HepG2 (cell line): ENCODE results near the gene ARMC10. TPM values are rescaled to one million over a fixed set of nuclear protein-coding genes. Genes with fewer than 3 reads are reported as not detected.

Experiments
- ATAC-seq: fragments of 200-7000 bp; cut with Tn5 transposase; 3 replicates; pipeline ENCODE4 v1.9.1; 2020; ENCODE audit warnings: mild to moderate bottlenecking, moderate library complexity
- BruUV-seq: library from RNA; stranded (reverse); fragments of 400-500 nt; replicated peaks from 2 replicates; lab custom pipeline; 2021; lab: Mats Ljungman, UMichigan
- CTCF ChIA-PET: fragments of 300-600 bp; formaldehyde crosslinking; extraction: SDS; loops from one replicate; lab custom pipeline; 2021; ENCODE audit warnings: low total read pairs, inconsistent platforms, low intra/inter-chr PET ratio; lab: Yijun Ruan, JAX
- POLR2A ChIA-PET: fragments of 350-600 bp; sonication (Branson Sonifier 250); formaldehyde crosslinking; loops from one replicate; lab custom pipeline; 2020; ENCODE audit warnings: antibody characterized with exemption, inconsistent platforms; lab: Yijun Ruan, JAX
- DNase-seq: peaks from one replicate; pipeline ENCODE4 v3.0.0-alpha.2; 2015; ENCODE audit warnings: low spot score
- FAIRE-seq: peaks from 3 replicates; lab custom pipeline; 2011; peaks lifted over from hg19 to GRCh38; lab: Jason Lieb, UNC
- H2AFZ ChIP-seq: one replicate; pipeline ENCODE4 v1.6.1; 2011; ENCODE audit warnings: low read length, inconsistent platforms
- H3K27ac ChIP-seq: fragments of 300-600 bp; 3 replicates; pipeline ENCODE4 v1.8.0; 2011; ENCODE audit warnings: mixed run types, mild to moderate bottlenecking, mixed read lengths, low read length, inconsistent platforms; ENCODE audit not compliant: insufficient read depth; ENCODE audit errors: extremely low read length
- H3K27me3 ChIP-seq, 2 experiments: fragments of 200-600 bp in 1 of 2; 2 replicates in 1 of 2; 3 replicates in 1 of 2; pipeline versions ENCODE4 v1.6.0 to v1.8.0; 2011; ENCODE audit warnings: low read length in 2 of 2, mild to moderate bottlenecking in 2 of 2, moderate library complexity in 2 of 2, inconsistent platforms in 1 of 2; ENCODE audit not compliant: insufficient read depth in 2 of 2, control insufficient read depth in 1 of 2
- H3K36me3 ChIP-seq, 2 experiments: fragments of 200-600 bp in 1 of 2; replicated peaks in 1 of 2; 2 replicates in 1 of 2; 3 replicates in 1 of 2; pipeline versions ENCODE4 v1.5.1 to v1.8.0; 2011; ENCODE audit warnings: low read length in 2 of 2, inconsistent platforms in 1 of 2; ENCODE audit not compliant: insufficient read depth in 2 of 2, control insufficient read depth in 1 of 2
- H3K4me1 ChIP-seq: 2 replicates; pipeline ENCODE4 v1.5.1; 2012; ENCODE audit warnings: low read length, inconsistent platforms; ENCODE audit not compliant: insufficient read depth
- H3K4me2 ChIP-seq: 2 replicates; pipeline ENCODE4 v1.6.0; 2011; ENCODE audit warnings: low read depth, low read length, inconsistent platforms
- H3K4me3 ChIP-seq, 3 experiments: fragments of 200-600 bp in 1 of 3; sonication (generic), shearing (Covaris generic) in 1 of 3; replicated peaks in 1 of 3; 2 replicates each; pipeline ENCODE4 v1.5.1; 2011 to 2016; ENCODE audit warnings: low read length in 3 of 3, inconsistent platforms in 2 of 3, low read depth in 2 of 3, mild to moderate bottlenecking in 2 of 3, control low read depth in 1 of 3, mixed read lengths in 1 of 3; ENCODE audit not compliant: insufficient read depth in 1 of 3
- H3K79me2 ChIP-seq: one replicate; pipeline ENCODE4 v1.6.1; 2011; ENCODE audit warnings: low read length, inconsistent platforms; ENCODE audit not compliant: insufficient read depth
- H3K9ac ChIP-seq: 2 replicates; pipeline ENCODE4 v1.6.0; 2011; ENCODE audit warnings: mild to moderate bottlenecking, low read depth, low read length, inconsistent platforms; ENCODE audit not compliant: insufficient read depth
- H3K9me3 ChIP-seq: 2 replicates; pipeline ENCODE4 v1.5.1; 2012; ENCODE audit warnings: mild to moderate bottlenecking, low read length
- H4K20me1 ChIP-seq: 2 replicates; pipeline ENCODE4 v1.6.0; 2011; ENCODE audit warnings: inconsistent platforms, mild to moderate bottlenecking, low read length, moderate library complexity; ENCODE audit not compliant: insufficient read depth
- ATF1 ChIP-seq: IDR thresholded peaks from 2 replicates; pipeline ENCODE4 v1.6.1; 2016; ENCODE audit warnings: mild to moderate bottlenecking, control low read depth
- SALL2 ChIP-seq: sonication (generic); formaldehyde crosslinking; IDR thresholded peaks from 2 replicates; pipeline ENCODE4 v1.8.1; 2023; ENCODE audit warnings: mild to moderate bottlenecking, missing genetic modification reagents, inconsistent platforms
- STAT5B ChIP-seq: sonication (generic); formaldehyde crosslinking; IDR thresholded peaks from 2 replicates; pipeline ENCODE4 v1.4.0; 2020; ENCODE audit warnings: missing genetic modification reagents
- ZNF232 ChIP-seq: sonication (generic); formaldehyde crosslinking; IDR thresholded peaks from 2 replicates; pipeline ENCODE4 v1.4.0; 2020; ENCODE audit warnings: missing genetic modification reagents, borderline replicate concordance
- ZNF761 ChIP-seq: sonication (generic); formaldehyde crosslinking; conservative IDR thresholded peaks from 2 replicates; pipeline ENCODE4 v1.4.0; 2020; ENCODE audit warnings: mild to moderate bottlenecking, missing genetic modification reagents
- in situ Hi-C: cut with HindIII; loops from 2 replicates; pipeline ENCODE4 v1.10.0; 2017; ENCODE audit warnings: low pct_unique_long_range_greater_than_20kb; ENCODE audit not compliant: extremely low pct_ligation_motif_present
- intact Hi-C: fragments of 100-400 bp; cut with micrococcal nuclease; formaldehyde crosslinking; loops from one replicate; pipeline ENCODE4 v1.10.0; 2022; ENCODE audit not compliant: unreplicated experiment
- polyA plus RNA-seq, 8 experiments: library from polyadenylated mRNA; depleted of rRNA in 3 of 8; stranded (reverse) in 7 of 8; unstranded in 1 of 8; fragments of >200 nt; fragmentation: Illumina TruSeq in 4 of 8; extraction: Trizol in 4 of 8; gene quantifications; 2 replicates each; pipeline versions ENCODE4 v1.2.1 to v1.2.3, GENCODE V29; 2011 to 2016; ENCODE audit warnings: low read depth in 4 of 8, missing spikeins in 1 of 8, mixed read lengths in 1 of 8; ENCODE audit not compliant: insufficient read depth in 1 of 8
- total RNA-seq, 5 experiments: library from RNA; depleted of rRNA; stranded (reverse); fragments of >200 nt; fragmentation: Illumina TruSeq; extraction: Trizol; gene quantifications; 2 replicates each; pipeline ENCODE4 v1.2.3, GENCODE V29; 2016; ENCODE audit warnings: low read depth in 1 of 5
- TF ChIP-seq, protein P1 (sequence below): sonication (generic); formaldehyde crosslinking; IDR thresholded peaks from one replicate; pipeline ENCODE4 v1.5.1; 2020; ENCODE audit warnings: mild to moderate bottlenecking, missing genetic modification reagents; ENCODE audit errors: not compliant biosample characterization
- TF ChIP-seq, protein P2 (sequence below): sonication (generic); formaldehyde crosslinking; IDR thresholded peaks from 2 replicates; pipeline ENCODE4 v1.9.0; 2022; ENCODE audit warnings: missing genetic modification reagents, mild to moderate bottlenecking, borderline replicate concordance

Gene ARMC10
- total and polyA plus RNA-seq, 2 of the 13 experiments (the other 11 are each of a cell fraction or from before 2014, with no cell fraction given): 11.3 to 23.7 TPM

DNA sequence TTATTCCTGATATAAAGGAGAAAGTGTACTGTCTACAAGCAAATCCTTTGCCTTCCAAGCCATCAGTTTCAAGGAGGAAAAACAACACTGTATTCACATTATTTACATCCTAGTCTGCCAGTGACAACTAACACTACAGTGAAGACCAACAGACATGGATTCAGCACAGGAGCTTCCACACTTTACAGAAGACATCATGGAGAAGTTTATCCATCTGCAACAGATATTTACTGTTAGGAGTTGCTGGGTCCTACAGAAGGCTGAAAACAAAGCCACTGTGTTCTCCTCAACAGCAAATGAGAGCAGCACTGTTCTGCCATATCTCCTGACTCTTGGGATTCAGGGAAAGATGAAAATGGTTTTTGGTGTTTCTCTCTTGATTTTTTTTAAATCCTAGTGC, 42.1 kb downstream of the ARMC10 start:
- Histone ChIP-seq H3K4me3 (no peak overlapping the region), H3K79me2 (no peaks in the 10 kb centered on the region), H4K20me1 (no peaks in the 10 kb centered on the region), H3K9me3 (no peaks in the 10 kb centered on the region), H3K27me3 (no peaks in the 10 kb centered on the region), H3K36me3 (peaks cover 6 to 12% of the 10 kb centered on the region in 2 experiments), H3K9ac (no peak overlapping the region), H2AFZ (no peak overlapping the region), H3K4me2 (no peak overlapping the region), H3K4me1 (no peaks in the 10 kb centered on the region), H3K27ac (no peak overlapping the region)
- in situ Hi-C loops (no loop called here), intact Hi-C loops (no loop called here)
- ATAC-seq: no peak
- no peak for FAIRE-seq
- POLR2A ChIA-PET: no interaction called here
- TF ChIP-seq, protein P1, sequence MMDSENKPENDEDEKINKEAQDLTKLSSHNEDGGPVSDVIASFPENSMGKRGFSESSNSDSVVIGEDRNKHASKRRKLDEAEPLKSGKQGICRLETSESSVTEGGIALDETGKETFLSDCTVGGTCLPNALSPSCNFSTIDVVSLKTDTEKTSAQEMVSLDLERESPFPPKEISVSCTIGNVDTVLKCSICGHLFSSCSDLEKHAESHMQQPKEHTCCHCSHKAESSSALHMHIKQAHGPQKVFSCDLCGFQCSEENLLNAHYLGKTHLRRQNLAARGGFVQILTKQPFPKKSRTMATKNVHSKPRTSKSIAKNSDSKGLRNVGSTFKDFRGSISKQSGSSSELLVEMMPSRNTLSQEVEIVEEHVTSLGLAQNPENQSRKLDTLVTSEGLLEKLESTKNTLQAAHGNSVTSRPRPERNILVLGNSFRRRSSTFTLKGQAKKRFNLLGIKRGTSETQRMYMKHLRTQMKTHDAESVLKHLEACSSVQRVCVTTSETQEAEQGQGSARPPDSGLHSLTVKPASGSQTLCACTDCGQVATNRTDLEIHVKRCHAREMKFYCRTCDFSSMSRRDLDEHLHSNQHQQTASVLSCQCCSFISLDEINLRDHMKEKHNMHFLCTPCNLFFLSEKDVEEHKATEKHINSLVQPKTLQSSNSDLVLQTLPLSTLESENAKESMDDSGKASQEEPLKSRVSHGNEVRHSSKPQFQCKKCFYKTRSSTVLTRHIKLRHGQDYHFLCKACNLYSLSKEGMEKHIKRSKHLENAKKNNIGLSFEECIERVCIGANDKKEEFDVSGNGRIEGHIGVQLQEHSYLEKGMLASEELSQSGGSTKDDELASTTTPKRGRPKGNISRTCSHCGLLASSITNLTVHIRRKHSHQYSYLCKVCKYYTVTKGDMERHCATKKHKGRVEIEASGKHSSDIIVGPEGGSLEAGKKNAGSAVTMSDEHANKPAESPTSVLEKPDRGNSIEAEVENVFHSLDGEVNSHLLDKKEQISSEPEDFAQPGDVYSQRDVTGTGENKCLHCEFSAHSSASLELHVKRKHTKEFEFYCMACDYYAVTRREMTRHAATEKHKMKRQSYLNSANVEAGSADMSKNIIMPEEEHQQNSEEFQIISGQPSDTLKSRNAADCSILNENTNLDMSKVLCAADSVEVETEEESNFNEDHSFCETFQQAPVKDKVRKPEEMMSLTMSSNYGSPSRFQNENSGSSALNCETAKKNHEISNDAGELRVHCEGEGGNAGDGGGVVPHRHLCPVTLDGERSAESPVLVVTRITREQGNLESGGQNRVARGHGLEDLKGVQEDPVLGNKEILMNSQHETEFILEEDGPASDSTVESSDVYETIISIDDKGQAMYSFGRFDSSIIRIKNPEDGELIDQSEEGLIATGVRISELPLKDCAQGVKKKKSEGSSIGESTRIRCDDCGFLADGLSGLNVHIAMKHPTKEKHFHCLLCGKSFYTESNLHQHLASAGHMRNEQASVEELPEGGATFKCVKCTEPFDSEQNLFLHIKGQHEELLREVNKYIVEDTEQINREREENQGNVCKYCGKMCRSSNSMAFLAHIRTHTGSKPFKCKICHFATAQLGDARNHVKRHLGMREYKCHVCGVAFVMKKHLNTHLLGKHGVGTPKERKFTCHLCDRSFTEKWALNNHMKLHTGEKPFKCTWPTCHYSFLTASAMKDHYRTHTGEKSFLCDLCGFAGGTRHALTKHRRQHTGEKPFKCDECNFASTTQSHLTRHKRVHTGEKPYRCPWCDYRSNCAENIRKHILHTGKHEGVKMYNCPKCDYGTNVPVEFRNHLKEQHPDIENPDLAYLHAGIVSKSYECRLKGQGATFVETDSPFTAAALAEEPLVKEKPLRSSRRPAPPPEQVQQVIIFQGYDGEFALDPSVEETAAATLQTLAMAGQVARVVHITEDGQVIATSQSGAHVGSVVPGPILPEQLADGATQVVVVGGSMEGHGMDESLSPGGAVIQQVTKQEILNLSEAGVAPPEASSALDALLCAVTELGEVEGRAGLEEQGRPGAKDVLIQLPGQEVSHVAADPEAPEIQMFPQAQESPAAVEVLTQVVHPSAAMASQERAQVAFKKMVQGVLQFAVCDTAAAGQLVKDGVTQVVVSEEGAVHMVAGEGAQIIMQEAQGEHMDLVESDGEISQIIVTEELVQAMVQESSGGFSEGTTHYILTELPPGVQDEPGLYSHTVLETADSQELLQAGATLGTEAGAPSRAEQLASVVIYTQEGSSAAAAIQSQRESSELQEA (CRISPR knock-in tag): no peak
- TF ChIP-seq ZNF232 (no peak), ZNF761 (CRISPR knock-in tag) (no peak), STAT5B (CRISPR knock-in tag) (no peak), ATF1 (no peak), SALL2 (no peak)
- TF ChIP-seq, protein P2, sequence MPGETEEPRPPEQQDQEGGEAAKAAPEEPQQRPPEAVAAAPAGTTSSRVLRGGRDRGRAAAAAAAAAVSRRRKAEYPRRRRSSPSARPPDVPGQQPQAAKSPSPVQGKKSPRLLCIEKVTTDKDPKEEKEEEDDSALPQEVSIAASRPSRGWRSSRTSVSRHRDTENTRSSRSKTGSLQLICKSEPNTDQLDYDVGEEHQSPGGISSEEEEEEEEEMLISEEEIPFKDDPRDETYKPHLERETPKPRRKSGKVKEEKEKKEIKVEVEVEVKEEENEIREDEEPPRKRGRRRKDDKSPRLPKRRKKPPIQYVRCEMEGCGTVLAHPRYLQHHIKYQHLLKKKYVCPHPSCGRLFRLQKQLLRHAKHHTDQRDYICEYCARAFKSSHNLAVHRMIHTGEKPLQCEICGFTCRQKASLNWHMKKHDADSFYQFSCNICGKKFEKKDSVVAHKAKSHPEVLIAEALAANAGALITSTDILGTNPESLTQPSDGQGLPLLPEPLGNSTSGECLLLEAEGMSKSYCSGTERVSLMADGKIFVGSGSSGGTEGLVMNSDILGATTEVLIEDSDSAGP (CRISPR knock-in tag): no peak
- DNase-seq: no peak
- BruUV-seq: no TSS peak
- CTCF ChIA-PET: no interaction called here
